Parathyroid adenoma (tissue), 2 donors: ENCODE measurements around the gene MCTS1.

Experiments
- H2AFZ ChIP-seq: fragments of 300-600 bp; sonication (generic); one replicate; pipeline ENCODE4 v1.7.0; 2017; ENCODE audit warnings: antibody characterized with exemption, mild to moderate bottlenecking
- H3K27ac ChIP-seq: fragments of 300-600 bp; sonication (generic); one replicate; pipeline ENCODE4 v1.7.0; 2017
- H3K27me3 ChIP-seq: fragments of 300-600 bp; sonication (generic); one replicate; pipeline ENCODE4 v1.7.0; 2017; ENCODE audit warnings: low read length; ENCODE audit not compliant: control insufficient read depth, insufficient read depth
- H3K36me3 ChIP-seq: fragments of 300-600 bp; sonication (generic); one replicate; pipeline ENCODE4 v1.7.0; 2017; ENCODE audit warnings: low read length; ENCODE audit not compliant: control insufficient read depth, insufficient read depth
- H3K4me1 ChIP-seq: fragments of 300-600 bp; sonication (generic); one replicate; pipeline ENCODE4 v1.7.0; 2017; ENCODE audit warnings: control low read depth
- H3K4me2 ChIP-seq: fragments of 300-600 bp; sonication (generic); one replicate; pipeline ENCODE4 v1.7.0; 2017; ENCODE audit warnings: low read length
- H3K4me3 ChIP-seq: fragments of 300-600 bp; sonication (generic); one replicate; pipeline ENCODE4 v1.7.0; 2017; ENCODE audit warnings: low read depth, low read length
- H3K79me2 ChIP-seq: fragments of 300-600 bp; sonication (generic); one replicate; pipeline ENCODE4 v1.7.0; 2017; ENCODE audit warnings: control low read depth
- H3K9ac ChIP-seq: fragments of 300-600 bp; sonication (generic); one replicate; pipeline ENCODE4 v1.7.0; 2017; ENCODE audit warnings: mild to moderate bottlenecking
- H3K9me3 ChIP-seq: fragments of 300-600 bp; sonication (generic); one replicate; pipeline ENCODE4 v1.7.0; 2017; ENCODE audit warnings: low read length; ENCODE audit not compliant: control insufficient read depth
- TF ChIP-seq, protein P1 (sequence below): fragments of 300-600 bp; sonication (generic); IDR thresholded peaks from one replicate; pipeline ENCODE4 v1.7.0; 2017; ENCODE audit warnings: antibody characterized with exemption, mild to moderate bottlenecking
- donor health status: primary hyperparathyroidism.

The MCTS1 gene, protein sequence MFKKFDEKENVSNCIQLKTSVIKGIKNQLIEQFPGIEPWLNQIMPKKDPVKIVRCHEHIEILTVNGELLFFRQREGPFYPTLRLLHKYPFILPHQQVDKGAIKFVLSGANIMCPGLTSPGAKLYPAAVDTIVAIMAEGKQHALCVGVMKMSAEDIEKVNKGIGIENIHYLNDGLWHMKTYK

DNA sequence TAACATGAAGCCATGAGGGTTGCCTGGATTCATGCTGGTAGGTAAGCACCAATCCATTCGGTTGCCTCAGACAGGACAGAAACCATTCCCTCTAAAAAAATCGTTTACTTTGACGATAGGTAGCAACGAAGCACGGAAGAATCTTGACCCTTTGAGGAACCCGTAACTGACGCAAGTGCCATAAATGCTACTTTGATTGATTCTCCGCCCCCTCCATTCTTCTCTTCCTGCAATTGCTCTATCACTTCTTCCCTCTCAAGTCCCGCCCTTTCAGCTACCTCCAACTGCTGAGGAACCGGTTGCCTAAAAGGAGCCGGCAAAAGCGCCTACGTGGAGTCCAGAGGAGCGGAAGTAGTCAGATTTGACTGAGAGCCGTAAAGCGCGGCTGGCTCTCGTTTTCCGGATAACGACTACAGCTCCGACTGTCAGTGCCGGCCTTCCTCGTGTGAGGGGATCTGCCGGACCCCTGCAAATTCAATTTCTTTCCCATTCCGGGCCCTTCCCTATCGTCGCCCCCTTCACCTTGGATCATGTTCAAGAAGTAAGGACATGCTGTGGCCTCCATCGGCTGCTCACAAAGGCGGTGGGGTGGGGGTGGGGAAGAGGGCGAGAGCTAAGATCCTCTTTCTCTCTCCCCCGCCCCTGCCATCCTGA lies at the start of gene MCTS1:
Gene MCTS1 (plus strand): TSS at position 395 of the 654 bp plus-strand sequence. CDS start 136 bp downstream, at position 531.
- H3K79me2 ChIP-seq = no peaks in the 10 kb centered on the region
- peak within 1 kb of the TSS; percentile 84 for H2AFZ ChIP-seq
- H3K9me3 ChIP-seq = no peaks in the 10 kb centered on the region
- H3K4me3 ChIP-seq = peak within 1 kb of the TSS; percentile 83
- no peaks in the 10 kb centered on the region for H3K4me1 ChIP-seq
- no peaks in the 10 kb centered on the region for H3K36me3 ChIP-seq
- peak within 1 kb of the TSS; percentile 91 for H3K27ac ChIP-seq
- peak within 1 kb of the TSS; percentile 84 for H3K4me2 ChIP-seq
- no peaks in the 10 kb centered on the region for H3K27me3 ChIP-seq
- TF ChIP-seq, protein P1, sequence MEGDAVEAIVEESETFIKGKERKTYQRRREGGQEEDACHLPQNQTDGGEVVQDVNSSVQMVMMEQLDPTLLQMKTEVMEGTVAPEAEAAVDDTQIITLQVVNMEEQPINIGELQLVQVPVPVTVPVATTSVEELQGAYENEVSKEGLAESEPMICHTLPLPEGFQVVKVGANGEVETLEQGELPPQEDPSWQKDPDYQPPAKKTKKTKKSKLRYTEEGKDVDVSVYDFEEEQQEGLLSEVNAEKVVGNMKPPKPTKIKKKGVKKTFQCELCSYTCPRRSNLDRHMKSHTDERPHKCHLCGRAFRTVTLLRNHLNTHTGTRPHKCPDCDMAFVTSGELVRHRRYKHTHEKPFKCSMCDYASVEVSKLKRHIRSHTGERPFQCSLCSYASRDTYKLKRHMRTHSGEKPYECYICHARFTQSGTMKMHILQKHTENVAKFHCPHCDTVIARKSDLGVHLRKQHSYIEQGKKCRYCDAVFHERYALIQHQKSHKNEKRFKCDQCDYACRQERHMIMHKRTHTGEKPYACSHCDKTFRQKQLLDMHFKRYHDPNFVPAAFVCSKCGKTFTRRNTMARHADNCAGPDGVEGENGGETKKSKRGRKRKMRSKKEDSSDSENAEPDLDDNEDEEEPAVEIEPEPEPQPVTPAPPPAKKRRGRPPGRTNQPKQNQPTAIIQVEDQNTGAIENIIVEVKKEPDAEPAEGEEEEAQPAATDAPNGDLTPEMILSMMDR = no peak
- H3K9ac ChIP-seq = peak within 1 kb of the TSS; percentile 61

DNA sequence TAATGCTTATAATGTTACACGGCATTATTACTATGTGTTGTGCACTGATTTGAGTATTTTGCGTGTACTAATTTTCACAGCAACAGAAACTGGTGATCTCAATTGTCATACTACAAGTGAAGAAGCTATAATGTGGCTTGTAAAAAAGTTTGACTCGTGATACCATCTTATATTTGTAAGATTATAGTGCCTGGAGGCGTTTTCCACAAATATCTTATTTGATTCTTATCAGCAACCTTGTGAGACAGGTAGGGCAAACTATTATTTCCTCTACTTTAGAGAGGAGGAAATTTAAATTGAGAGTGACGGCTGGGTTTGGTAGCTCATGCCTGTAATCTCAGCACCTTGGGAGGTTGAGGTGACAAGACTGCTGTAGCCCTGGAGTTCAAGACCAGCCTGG lies 47.6 kb upstream of the MCTS1 start:
- Histone ChIP-seq H3K9me3 (no peaks in the 10 kb centered on the region), H3K36me3 (no peaks in the 10 kb centered on the region), H3K4me3 (no peak overlapping the region), H3K9ac (no peak overlapping the region), H2AFZ (no peak overlapping the region), H3K4me1 (peaks cover 7% of the 10 kb centered on the region), H3K79me2 (peaks cover 3% of the 10 kb centered on the region), H3K27me3 (no peaks in the 10 kb centered on the region), H3K27ac (no peak overlapping the region), H3K4me2 (no peak overlapping the region)
- TF ChIP-seq, protein P1 = no peak

DNA sequence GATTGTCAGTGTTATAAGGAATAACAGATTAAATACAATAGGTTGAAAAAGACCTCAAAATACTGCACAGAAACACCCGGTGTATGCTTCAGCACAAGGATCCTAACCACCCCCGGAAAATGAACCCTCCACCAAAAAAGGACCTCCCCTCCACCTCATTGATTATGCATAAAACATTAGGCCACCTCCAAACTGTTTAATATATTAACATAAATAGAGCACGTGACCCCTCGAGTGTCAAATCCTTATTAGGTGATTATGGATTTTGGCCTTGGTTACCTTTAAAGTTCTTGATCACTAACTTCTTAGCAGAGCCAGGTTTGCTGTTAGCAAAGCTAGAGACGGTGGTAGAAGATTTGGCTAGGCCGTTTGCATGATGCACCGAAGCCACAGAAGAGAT lies 44.1 kb upstream of the MCTS1 start:
- peak overlapping the region; percentile 75 for H3K4me3 ChIP-seq
- H3K4me2 ChIP-seq = peak overlapping the region; percentile 81
- H3K79me2 ChIP-seq = peaks cover 3% of the 10 kb centered on the region
- H3K9me3 ChIP-seq = no peaks in the 10 kb centered on the region
- peak overlapping the region; percentile 99 for H3K27ac ChIP-seq
- peaks cover 6% of the 10 kb centered on the region for H3K4me1 ChIP-seq
- peak overlapping the region; percentile 96 for H2AFZ ChIP-seq
- H3K36me3 ChIP-seq = no peaks in the 10 kb centered on the region
- H3K9ac ChIP-seq = no peak overlapping the region
- H3K27me3 ChIP-seq = no peaks in the 10 kb centered on the region
- TF ChIP-seq, protein P1 = no peak

DNA sequence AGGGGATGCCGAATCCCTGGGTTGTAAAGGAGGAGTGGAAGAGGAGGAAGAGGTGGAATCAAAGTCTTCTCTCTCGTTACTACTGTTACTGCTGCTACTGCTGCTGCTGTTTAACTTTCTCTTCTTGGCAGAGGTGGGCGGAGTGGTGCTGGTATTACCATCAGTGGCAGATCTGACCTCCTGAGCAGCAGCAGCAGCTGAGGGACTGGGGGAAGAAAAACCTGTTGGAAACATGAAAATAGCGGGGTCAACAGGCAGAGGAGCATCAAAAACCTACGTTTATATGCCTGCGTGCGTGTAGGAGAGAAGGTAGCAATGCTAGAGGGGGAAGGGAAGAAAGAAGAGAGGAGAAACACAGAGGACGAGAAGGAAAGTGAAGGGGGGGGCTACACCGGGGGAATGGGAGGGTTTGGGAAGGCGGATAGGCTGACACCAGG lies 43.5 kb upstream of the MCTS1 start:
- Histone ChIP-seq H3K27ac (peak overlapping the region; percentile 99), H3K4me3 (peak overlapping the region; percentile 75), H3K9me3 (no peaks in the 10 kb centered on the region), H2AFZ (peak overlapping the region; percentile 96), H3K4me2 (peak overlapping the region; percentile 81), H3K27me3 (no peaks in the 10 kb centered on the region), H3K4me1 (peaks cover 5% of the 10 kb centered on the region), H3K36me3 (no peaks in the 10 kb centered on the region), H3K79me2 (peaks cover 3% of the 10 kb centered on the region), H3K9ac (no peak overlapping the region)
- TF ChIP-seq, protein P1 = no peak
